ENCODE data around the gene GTPBP2. TPM values are rescaled to one million over a fixed set of nuclear protein-coding genes. Genes with fewer than 3 reads are reported as not detected.
A peak's percentile ranks its signal among the peaks of the same experiment; 100 is the strongest.

The GTPBP2 gene
- total and polyA plus RNA-seq, 2 of the 13 experiments (the other 11 are each of a cell fraction or from before 2014, with no cell fraction given) = 26.9 to 88.2 TPM

- no peak for TF ChIP-seq ZFP36L2 (CRISPR knock-in tag; IDR thresholded peaks at IDR 0.05)
- TF ChIP-seq DNMT3B (CRISPR knock-in tag; conservative IDR thresholded peaks at IDR 0.05) = peak; percentile 98
- TF ChIP-seq ZSCAN29 (CRISPR knock-in tag; conservative IDR thresholded peaks at IDR 0.05) = peak; percentile 78
- TF ChIP-seq SAFB2 (CRISPR knock-in tag; IDR thresholded peaks at IDR 0.05; ENCODE audit: borderline replicate concordance, low read depth) = peak; percentile 97
- no peak for TF ChIP-seq NFE2L1 (CRISPR knock-in tag; IDR thresholded peaks at IDR 0.05; ENCODE audit: borderline replicate concordance)
- TF ChIP-seq CEBPG (CRISPR knock-in tag; IDR thresholded peaks at IDR 0.05) = 0 out of 2 replicates have a peak, but pooled peaks have one; percentile 7
- TF ChIP-seq ZNF563 (CRISPR knock-in tag; IDR thresholded peaks at IDR 0.05) = peak; percentile 97
- TF ChIP-seq ZMYM2 (CRISPR knock-in tag; IDR thresholded peaks at IDR 0.05) = no peak
- peak; percentile 92 for TF ChIP-seq BRD4 (CRISPR knock-in tag; IDR thresholded peaks at IDR 0.05)
- peak; percentile 87; the same call in 1 of the 2 replicates for TF ChIP-seq MTA1 (CRISPR knock-in tag; IDR thresholded peaks at IDR 0.05; ENCODE audit: borderline replicate concordance)
- TF ChIP-seq TFDP1 (CRISPR knock-in tag; IDR thresholded peaks at IDR 0.05; ENCODE audit: borderline replicate concordance) = peak; percentile 90
- peak; percentile 67 for TF ChIP-seq DBP (CRISPR knock-in tag; IDR thresholded peaks at IDR 0.05; ENCODE audit: not compliant biosample characterization)
- no peak for TF ChIP-seq JUNB (CRISPR knock-in tag; IDR thresholded peaks at IDR 0.05; ENCODE audit: borderline replicate concordance)
- 0 out of 2 replicates have a peak, but pooled peaks have one; percentile 9 for TF ChIP-seq JUND (CRISPR knock-in tag; IDR thresholded peaks at IDR 0.05)
- peak; percentile 97; the same call in 1 of the 2 replicates for TF ChIP-seq KAT7 (CRISPR knock-in tag; IDR thresholded peaks at IDR 0.05; ENCODE audit: borderline replicate concordance)
- TF ChIP-seq ZNF441 (CRISPR knock-in tag; IDR thresholded peaks at IDR 0.05; ENCODE audit: borderline replicate concordance) = no peak; the same call in none of the 2 replicates
- no peak for TF ChIP-seq RELA (CRISPR knock-in tag; IDR thresholded peaks at IDR 0.05)
- peak; percentile 74; the same call in 1 of the 2 replicates for TF ChIP-seq LBX2 (CRISPR knock-in tag; IDR thresholded peaks at IDR 0.05; ENCODE audit: borderline replicate concordance)
- peak; percentile 93; the same call in 1 of the 2 replicates for TF ChIP-seq ZNF235 (CRISPR knock-in tag; IDR thresholded peaks at IDR 0.05; ENCODE audit: borderline replicate concordance)
- TF ChIP-seq ZNF430 (CRISPR knock-in tag; IDR thresholded peaks at IDR 0.05) = no peak
- peak; percentile 87; the same call in 1 of the 2 replicates for TF ChIP-seq SNAPC2 (CRISPR knock-in tag; IDR thresholded peaks at IDR 0.05)
- TF ChIP-seq ZNF580 (CRISPR knock-in tag; IDR thresholded peaks at IDR 0.05; ENCODE audit: borderline replicate concordance, low read depth) = peak; percentile 80; the same call in 1 of the 2 replicates
- peak; percentile 96 for TF ChIP-seq MXD4 (CRISPR knock-in tag; IDR thresholded peaks at IDR 0.05)
- TF ChIP-seq ZNF101 (CRISPR knock-in tag; IDR thresholded peaks at IDR 0.05; ENCODE audit: borderline replicate concordance, low read depth) = no peak
- TF ChIP-seq POGK (CRISPR knock-in tag; conservative IDR thresholded peaks at IDR 0.05) = peak; percentile 80; the same call in 1 of the 2 replicates
- TF ChIP-seq NBN (conservative IDR thresholded peaks at IDR 0.05) = no peak
These were observed 53.1 kb downstream of the GTPBP2 start, which contains the start of the genes POLH and XPO5 (continued) for GRCh38 chr6:43575772-43576551.
